H1 (cell line): ENCODE data around the gene GJD4. TPM values are rescaled to one million over a fixed set of nuclear protein-coding genes. Genes with fewer than 3 reads are reported as not detected.

Experiments used
- FOSL1 ChIP-seq: IDR thresholded peaks from 2 replicates; pipeline ENCODE4 v1.6.1; 2011; ENCODE audit warnings: mild to moderate bottlenecking, low read depth, low read length, moderate library complexity; ENCODE audit not compliant: insufficient read depth
- HDAC2 ChIP-seq, 2 experiments: fragments of 300-600 bp in 1 of 2; sonication (generic) in 1 of 2; IDR thresholded peaks; 2 replicates each; pipeline ENCODE4 v1.6.1; 2011 to 2012; ENCODE audit warnings: low read depth in 2 of 2, low read length in 2 of 2, mild to moderate bottlenecking in 2 of 2, moderate library complexity in 2 of 2, borderline replicate concordance in 1 of 2, inconsistent platforms in 1 of 2
- polyA plus RNA-seq, 7 experiments: library from polyadenylated mRNA; depleted of rRNA in 3 of 7; stranded (reverse) in 5 of 7; unstranded in 2 of 7; fragments of >200 nt in 5 of 7; fragments of 200-250 nt in 2 of 7; gene quantifications; 1 replicate in 5 of 7; 2 replicates in 1 of 7; 4 replicates in 1 of 7; pipeline versions ENCODE4 v1.2.1 to v1.2.3, GENCODE V29; 2011 to 2013; ENCODE audit warnings: missing spikeins in 2 of 7, mixed read lengths in 2 of 7
- total RNA-seq: library from RNA; stranded (reverse); fragmentation: NEBNext Ultra II Directional; extraction: Animal tissue kit (Norgen Biotek cat#: 25700); gene quantifications from 2 replicates; pipeline ENCODE4 v1.2.1, GENCODE V29; 2021

GJD4 gene
- total and polyA plus RNA-seq, 2 of the 8 experiments (the other 6 are each of a cell fraction or from before 2014, with no cell fraction given) = not detected

- TF ChIP-seq HDAC2 (IDR thresholded peaks at IDR 0.05; ENCODE audit: borderline replicate concordance in 1 of 2, low read depth in 2 of 2, low read length in 2 of 2) (no peak), FOSL1 (no peak)
- TF ChIP-seq, all 59 proteins: peak for 0
Measured at GRCh38 chr10:35572583-35572982, 32.6 kb upstream of the GJD4 start (continued).
